ENCODE data around the gene INO80. TPM values are rescaled to one million over a fixed set of nuclear protein-coding genes. Genes with fewer than 3 reads are reported as not detected.

The INO80 gene
- total RNA-seq, 1 donor from 2014 or later = 31.7 TPM

GRCh38 chr15:40957581-40958051, 158.5 kb downstream of the INO80 start:
- no peak overlapping the region for H3K4me3 ChIP-seq
- H3K27me3 ChIP-seq = no peaks in the 10 kb centered on the region
- no peak for DNase-seq (ENCODE audit: extremely low spot score in 2 of 2)
- intact Hi-C loops (cut with DNase I) = no loop called here
- TF ChIP-seq POLR2AphosphoS5 (IDR thresholded peaks at IDR 0.05; ENCODE audit: insufficient read depth in 1 of 2, low read depth in 1 of 2) = no peak
- no peak for TF ChIP-seq CTCF (IDR thresholded peaks at IDR 0.05)
- no peak for TF ChIP-seq POLR2A (IDR thresholded peaks at IDR 0.05)
- no peaks in the 10 kb centered on the region for H3K36me3 ChIP-seq
- no peaks in the 10 kb centered on the region for H3K9me3 ChIP-seq
- no peak overlapping the region for H3K27ac ChIP-seq
- peaks cover 14% of the 10 kb centered on the region for H3K4me1 ChIP-seq

GRCh38 chr15:40957041-40957555, 159.0 kb downstream of the INO80 start:
- no peak overlapping the region for H3K4me3 ChIP-seq
- H3K4me1 ChIP-seq = peaks cover 19% of the 10 kb centered on the region
- intact Hi-C loops (cut with DNase I) = no loop called here
- H3K36me3 ChIP-seq = no peaks in the 10 kb centered on the region
- no peaks in the 10 kb centered on the region for H3K9me3 ChIP-seq
- TF ChIP-seq CTCF (IDR thresholded peaks at IDR 0.05) (no peak), POLR2A (IDR thresholded peaks at IDR 0.05) (no peak), POLR2AphosphoS5 (IDR thresholded peaks at IDR 0.05; ENCODE audit: insufficient read depth in 1 of 2, low read depth in 1 of 2) (no peak)
- H3K27me3 ChIP-seq = no peaks in the 10 kb centered on the region
- no peak overlapping the region for H3K27ac ChIP-seq
- no peak for DNase-seq (ENCODE audit: extremely low spot score in 2 of 2)

GRCh38 chr15:40956541-40956982, 159.5 kb downstream of the INO80 start:
- intact Hi-C loops (cut with DNase I) = no loop called here
- TF ChIP-seq CTCF (IDR thresholded peaks at IDR 0.05) (no peak), POLR2A (IDR thresholded peaks at IDR 0.05) (no peak), POLR2AphosphoS5 (IDR thresholded peaks at IDR 0.05; ENCODE audit: insufficient read depth in 1 of 2, low read depth in 1 of 2) (no peak)
- no peak overlapping the region for H3K4me3 ChIP-seq
- no peaks in the 10 kb centered on the region for H3K36me3 ChIP-seq
- no peak for DNase-seq (ENCODE audit: extremely low spot score in 2 of 2)
- no peaks in the 10 kb centered on the region for H3K27me3 ChIP-seq
- no peak overlapping the region for H3K27ac ChIP-seq
- H3K9me3 ChIP-seq = no peaks in the 10 kb centered on the region
- H3K4me1 ChIP-seq = peaks cover 20% of the 10 kb centered on the region

GRCh38 chr15:40955930-40956540, 160.0 kb downstream of the INO80 start:
- no peak for DNase-seq (ENCODE audit: extremely low spot score in 2 of 2)
- H3K27ac ChIP-seq = no peak overlapping the region
- no peaks in the 10 kb centered on the region for H3K27me3 ChIP-seq
- H3K4me1 ChIP-seq = peaks cover 20% of the 10 kb centered on the region
- H3K36me3 ChIP-seq = no peaks in the 10 kb centered on the region
- H3K4me3 ChIP-seq = no peak overlapping the region
- intact Hi-C loops (cut with DNase I) = no loop called here
- H3K9me3 ChIP-seq = no peaks in the 10 kb centered on the region
- no peak for TF ChIP-seq POLR2A (IDR thresholded peaks at IDR 0.05)
- no peak for TF ChIP-seq CTCF (IDR thresholded peaks at IDR 0.05)
- no peak for TF ChIP-seq POLR2AphosphoS5 (IDR thresholded peaks at IDR 0.05; ENCODE audit: insufficient read depth in 1 of 2, low read depth in 1 of 2)

All from vagina (tissue), 2 donors.